Transverse colon (tissue), 4 donors: Measurements from ENCODE around the gene ADAM12. TPM values are rescaled to one million over a fixed set of nuclear protein-coding genes. Genes with fewer than 3 reads are reported as not detected.

Experiments used
- DNase-seq: peaks from one replicate; pipeline ENCODE4 v3.0.0-alpha.2; 2019
- H3K27ac ChIP-seq, 4 donors: fragments of 200-600 bp; sonication (generic); 2 replicates each; pipeline ENCODE4 v1.5.1; 2016 to 2018; ENCODE audit warnings: inconsistent platforms in 4 of 4
- H3K27me3 ChIP-seq: fragments of 200-600 bp; sonication (generic); 2 replicates; pipeline ENCODE4 v1.5.1; 2017; ENCODE audit warnings: inconsistent platforms
- H3K36me3 ChIP-seq, 4 donors: fragments of 200-600 bp; sonication (generic); 2 replicates each; pipeline ENCODE4 v1.5.1; 2017 to 2019; ENCODE audit warnings: inconsistent platforms in 4 of 4
- H3K4me1 ChIP-seq, 4 donors: fragments of 200-600 bp; sonication (generic); 2 replicates each; pipeline ENCODE4 v1.5.1; 2017 to 2020; ENCODE audit warnings: inconsistent platforms in 4 of 4
- H3K4me3 ChIP-seq, 4 donors: fragments of 200-600 bp; sonication (generic); 1 replicate in 1 of 4; 2 replicates in 3 of 4; pipeline versions ENCODE4 v1.5.1 to v1.6.1; 2017 to 2019; ENCODE audit warnings: inconsistent platforms in 4 of 4
- H3K9me3 ChIP-seq, 2 donors: fragments of 200-600 bp; sonication (generic); 2 replicates each; pipeline ENCODE4 v1.5.1; 2017 to 2019; ENCODE audit warnings: inconsistent platforms in 2 of 2
- EP300 ChIP-seq: sonication (generic); formaldehyde crosslinking; IDR thresholded peaks from one replicate; pipeline ENCODE4 v1.6.1; 2017; ENCODE audit warnings: antibody characterized with exemption, low read depth
- POLR2A ChIP-seq: fragments of 450-650 bp; IDR thresholded peaks from one replicate; pipeline ENCODE4 v1.6.1; 2016; ENCODE audit warnings: antibody characterized with exemption, mild to moderate bottlenecking, moderate library complexity
- POLR2AphosphoS5 ChIP-seq, 3 donors: sonication (generic); formaldehyde crosslinking; IDR thresholded peaks; one replicate each; pipeline ENCODE4 v1.6.1; 2016; ENCODE audit warnings: antibody characterized with exemption in 3 of 3
- WGBS, 2 donors: methylation state at CpG; one replicate each; pipeline ENCODE4 v1.1.5; 2018; ENCODE audit warnings: low coverage in 1 of 2; 5-methylcytosine and 5-hydroxymethylcytosine counted together
- in situ Hi-C, 4 donors: fragments of 200-750 bp; cut with MboI; loops; one replicate each; pipeline versions ENCODE4 v1.15.0 to v1.15.1; 2017; ENCODE audit warnings: low sequenced_read_pairs in 3 of 4, low pct_ligation_motif_present in 1 of 4, low pct_unique_long_range_greater_than_20kb in 1 of 4
- intact Hi-C: fragments of 100-400 bp; cut with DNase I; formaldehyde crosslinking; loops from one replicate; pipeline ENCODE4 v1.15.1; 2023; ENCODE audit warnings: low total_unique reads
- total RNA-seq, 4 donors: library from RNA; depleted of rRNA; stranded (reverse); fragments of >200 nt; gene quantifications; one replicate each; pipeline ENCODE4 v1.1.0, GENCODE V29; 2016
- TF ChIP-seq, protein P1 (sequence below), 5 experiments: fragments of 200-600 bp in 3 of 5; fragments of 450-650 bp in 2 of 5; sonication (generic) in 3 of 5; IDR thresholded peaks; 1 replicate in 2 of 5; 2 replicates in 3 of 5; pipeline ENCODE4 v1.5.1; 2016 to 2017; ENCODE audit warnings: antibody characterized with exemption in 5 of 5, inconsistent platforms in 3 of 5, mild to moderate bottlenecking in 2 of 5, moderate library complexity in 1 of 5

Gene ADAM12
- total RNA-seq, 4 donors from 2014 or later, result 0.14 to 2.2 (median 1.1) TPM; not detected in 1

- no peak for DNase-seq
- intact Hi-C loops (no loop called here), in situ Hi-C loops (loop anchor here in 3 of 4 donors (25.0 kb wide), 2 partner anchors 396 to 771 kb away; partner anchors contain the start of gene ADAM12 (in 3 of the 3))
- no peak overlapping the region for H3K4me3 ChIP-seq
- H3K4me1 ChIP-seq, result no peaks in the 10 kb centered on the region
- no peaks in the 10 kb centered on the region for H3K9me3 ChIP-seq
- WGBS, 2 donors, result 96% methylated on average over 2 of the region's 2 CpGs; no CpG with 5 or more reads in 1 of the 2 donors
- no peak overlapping the region for H3K27ac ChIP-seq
- no peaks in the 10 kb centered on the region for H3K27me3 ChIP-seq
- TF ChIP-seq EP300, result no peak
- TF ChIP-seq POLR2AphosphoS5 (IDR thresholded peaks at IDR 0.05), result no peak
- no peak for TF ChIP-seq POLR2A
- TF ChIP-seq, protein P1, sequence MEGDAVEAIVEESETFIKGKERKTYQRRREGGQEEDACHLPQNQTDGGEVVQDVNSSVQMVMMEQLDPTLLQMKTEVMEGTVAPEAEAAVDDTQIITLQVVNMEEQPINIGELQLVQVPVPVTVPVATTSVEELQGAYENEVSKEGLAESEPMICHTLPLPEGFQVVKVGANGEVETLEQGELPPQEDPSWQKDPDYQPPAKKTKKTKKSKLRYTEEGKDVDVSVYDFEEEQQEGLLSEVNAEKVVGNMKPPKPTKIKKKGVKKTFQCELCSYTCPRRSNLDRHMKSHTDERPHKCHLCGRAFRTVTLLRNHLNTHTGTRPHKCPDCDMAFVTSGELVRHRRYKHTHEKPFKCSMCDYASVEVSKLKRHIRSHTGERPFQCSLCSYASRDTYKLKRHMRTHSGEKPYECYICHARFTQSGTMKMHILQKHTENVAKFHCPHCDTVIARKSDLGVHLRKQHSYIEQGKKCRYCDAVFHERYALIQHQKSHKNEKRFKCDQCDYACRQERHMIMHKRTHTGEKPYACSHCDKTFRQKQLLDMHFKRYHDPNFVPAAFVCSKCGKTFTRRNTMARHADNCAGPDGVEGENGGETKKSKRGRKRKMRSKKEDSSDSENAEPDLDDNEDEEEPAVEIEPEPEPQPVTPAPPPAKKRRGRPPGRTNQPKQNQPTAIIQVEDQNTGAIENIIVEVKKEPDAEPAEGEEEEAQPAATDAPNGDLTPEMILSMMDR (IDR thresholded peaks at IDR 0.05), result no peak
- no peaks in the 10 kb centered on the region for H3K36me3 ChIP-seq
Measured at GRCh38 chr10:125990974-125991373, 397.3 kb downstream of the ADAM12 start.

GRCh38 chr10:125989791-125990190 is 398.5 kb downstream of the ADAM12 start:
- no peaks in the 10 kb centered on the region for H3K36me3 ChIP-seq
- 93 to 97% methylated on average over 5 of the region's 5 CpGs for whole genome bisulfite sequencing, 2 donors
- intact Hi-C loops, result loop anchor here (10.0 kb wide), 1 partner anchor 755 kb away; no protein-coding TSS in a partner anchor
- no peaks in the 10 kb centered on the region for H3K27me3 ChIP-seq
- H3K4me3 ChIP-seq, result no peak overlapping the region
- no peaks in the 10 kb centered on the region for H3K4me1 ChIP-seq
- DNase-seq, result no peak
- H3K27ac ChIP-seq, result no peak overlapping the region
- H3K9me3 ChIP-seq, result no peaks in the 10 kb centered on the region
- in situ Hi-C loops, result loop anchor here in 3 of 4 donors (10.0 to 25.0 kb wide), 3 partner anchors 398 to 773 kb away; partner anchors contain the start of gene ADAM12 (in 3 of the 3)
- TF ChIP-seq POLR2AphosphoS5 (IDR thresholded peaks at IDR 0.05) (no peak), EP300 (no peak), POLR2A (no peak)
- TF ChIP-seq, protein P1 (IDR thresholded peaks at IDR 0.05), result no peak

GRCh38 chr10:125985557-125986240 is 402.6 kb downstream of the ADAM12 start:
- in situ Hi-C loops, result loop anchor here in 3 of 4 donors (10.0 to 25.0 kb wide), 3 partner anchors 402 to 777 kb away; partner anchors contain the start of gene ADAM12 (in 3 of the 3)
- Histone ChIP-seq H3K4me3 (no peak overlapping the region), H3K27me3 (no peaks in the 10 kb centered on the region), H3K4me1 (no peaks in the 10 kb centered on the region), H3K27ac (no peak overlapping the region), H3K9me3 (no peaks in the 10 kb centered on the region), H3K36me3 (no peaks in the 10 kb centered on the region)
- DNase-seq, result no peak
- TF ChIP-seq EP300, result no peak
- no peak for TF ChIP-seq POLR2A
- TF ChIP-seq, protein P1 (IDR thresholded peaks at IDR 0.05), result no peak
- TF ChIP-seq POLR2AphosphoS5 (IDR thresholded peaks at IDR 0.05), result no peak
- 85 to 90% methylated on average over 2 to 5 of the region's 5 CpGs for WGBS, 2 donors
- intact Hi-C loops, result loop anchor here (10.0 kb wide), 1 partner anchor 759 kb away; no protein-coding TSS in a partner anchor

- H3K27ac ChIP-seq, result no peak overlapping the region
- no peaks in the 10 kb centered on the region for H3K27me3 ChIP-seq
- 68 to 91% methylated on average over 2 to 6 of the region's 6 CpGs for WGBS, 2 donors
- TF ChIP-seq POLR2A, result no peak
- TF ChIP-seq POLR2AphosphoS5 (IDR thresholded peaks at IDR 0.05), result no peak
- TF ChIP-seq EP300, result no peak
- TF ChIP-seq, protein P1 (IDR thresholded peaks at IDR 0.05), result no peak
- intact Hi-C loops (loop anchor here (10.0 kb wide), 1 partner anchor 760 kb away; no protein-coding TSS in a partner anchor), in situ Hi-C loops (loop anchor here in 3 of 4 donors (10.0 to 25.0 kb wide), 3 partner anchors 402 to 777 kb away; partner anchors contain the start of gene ADAM12 (in 3 of the 3))
- DNase-seq, result no peak
- no peaks in the 10 kb centered on the region for H3K9me3 ChIP-seq
- H3K4me1 ChIP-seq, result no peaks in the 10 kb centered on the region
- H3K4me3 ChIP-seq, result no peak overlapping the region
- no peaks in the 10 kb centered on the region for H3K36me3 ChIP-seq
Measured at GRCh38 chr10:125984865-125985495, 403.3 kb downstream of the ADAM12 start.
